AG09319 (cell line): Measurements from ENCODE around the gene EIF2A.
"Not testable (repeated sequence)": the region's sequence is repeated elsewhere in the genome, so short reads cannot be mapped to it uniquely, and the experiment has no call there.

Experiments used
- DNase-seq: peaks from one replicate; pipeline ENCODE4 v3.0.0-alpha.2; 2010; ENCODE audit warnings: low read depth; ENCODE audit errors: extremely low read depth
- TF ChIP-seq, protein P1 (sequence below): IDR thresholded peaks from 2 replicates; pipeline ENCODE4 v1.5.1; 2011; ENCODE audit warnings: low read depth, mild to moderate bottlenecking, inconsistent platforms, low read length, moderate library complexity

The EIF2A gene

DNA sequence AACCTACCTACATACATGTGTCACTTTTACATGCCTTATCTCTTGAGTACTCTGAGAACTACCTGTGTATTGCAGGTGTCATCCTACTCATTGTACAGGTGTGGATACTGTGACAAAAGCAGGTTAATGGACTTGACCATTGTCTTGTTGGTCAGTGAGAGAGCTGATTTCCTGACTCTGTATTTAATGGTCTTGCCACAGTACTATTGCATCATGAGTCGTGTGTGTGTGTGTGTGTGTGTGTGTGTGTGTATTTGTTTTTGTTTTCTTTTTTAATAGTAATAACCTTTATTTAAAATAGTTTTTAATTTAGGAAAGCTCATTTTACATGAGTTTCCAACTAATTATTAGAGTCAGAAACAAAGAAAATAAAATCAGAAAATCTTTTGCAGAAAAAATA, 64.2 kb downstream of the EIF2A start:
- no peak for DNase-seq

DNA sequence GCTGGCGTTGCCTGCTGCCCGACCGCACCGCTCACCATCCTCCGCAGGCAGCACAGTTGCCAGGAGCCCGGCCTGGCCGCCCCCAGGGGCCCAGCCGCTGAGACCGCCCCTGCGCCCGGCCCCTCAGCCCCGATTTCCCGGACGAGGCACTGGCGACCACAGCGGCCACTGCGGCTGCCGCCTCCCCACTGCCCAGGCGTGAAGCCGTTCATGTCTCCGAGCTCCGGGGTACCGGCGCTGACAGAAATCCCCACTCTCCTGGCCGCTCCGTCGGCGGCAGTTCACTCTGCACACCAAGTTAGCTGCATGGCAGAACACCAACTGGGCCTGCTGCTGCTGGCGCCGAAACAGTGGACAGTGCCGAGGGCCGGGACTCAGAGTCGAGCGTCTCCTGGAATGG, 65.1 kb downstream of the EIF2A start:
- TF ChIP-seq, protein P1, sequence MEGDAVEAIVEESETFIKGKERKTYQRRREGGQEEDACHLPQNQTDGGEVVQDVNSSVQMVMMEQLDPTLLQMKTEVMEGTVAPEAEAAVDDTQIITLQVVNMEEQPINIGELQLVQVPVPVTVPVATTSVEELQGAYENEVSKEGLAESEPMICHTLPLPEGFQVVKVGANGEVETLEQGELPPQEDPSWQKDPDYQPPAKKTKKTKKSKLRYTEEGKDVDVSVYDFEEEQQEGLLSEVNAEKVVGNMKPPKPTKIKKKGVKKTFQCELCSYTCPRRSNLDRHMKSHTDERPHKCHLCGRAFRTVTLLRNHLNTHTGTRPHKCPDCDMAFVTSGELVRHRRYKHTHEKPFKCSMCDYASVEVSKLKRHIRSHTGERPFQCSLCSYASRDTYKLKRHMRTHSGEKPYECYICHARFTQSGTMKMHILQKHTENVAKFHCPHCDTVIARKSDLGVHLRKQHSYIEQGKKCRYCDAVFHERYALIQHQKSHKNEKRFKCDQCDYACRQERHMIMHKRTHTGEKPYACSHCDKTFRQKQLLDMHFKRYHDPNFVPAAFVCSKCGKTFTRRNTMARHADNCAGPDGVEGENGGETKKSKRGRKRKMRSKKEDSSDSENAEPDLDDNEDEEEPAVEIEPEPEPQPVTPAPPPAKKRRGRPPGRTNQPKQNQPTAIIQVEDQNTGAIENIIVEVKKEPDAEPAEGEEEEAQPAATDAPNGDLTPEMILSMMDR, result no peak
- no peak for DNase-seq

More for the DNA sequence above, 64.2 kb downstream of the EIF2A start:
- TF ChIP-seq, protein P1, result no peak

DNA sequence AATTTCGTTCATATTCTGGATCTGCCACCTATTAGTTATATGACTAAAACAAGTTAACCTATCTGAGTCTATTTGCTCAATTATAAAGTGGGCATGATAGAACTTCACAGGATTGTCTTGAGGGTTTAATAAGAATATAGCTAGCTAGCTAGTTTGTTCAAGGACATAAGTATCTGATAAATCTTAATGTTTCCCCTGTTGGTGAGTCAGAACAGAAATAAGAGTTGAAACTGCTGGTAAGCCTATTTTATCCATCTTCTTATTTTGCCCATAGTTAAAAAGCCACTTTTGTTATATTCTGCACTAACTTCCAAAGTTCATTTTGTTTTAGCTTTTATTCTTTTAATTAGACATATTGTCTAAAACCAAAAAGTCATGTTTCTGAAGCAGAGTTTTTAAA, 65.9 kb downstream of the EIF2A start:
- DNase-seq, result no peak
- TF ChIP-seq, protein P1, result no peak

DNA sequence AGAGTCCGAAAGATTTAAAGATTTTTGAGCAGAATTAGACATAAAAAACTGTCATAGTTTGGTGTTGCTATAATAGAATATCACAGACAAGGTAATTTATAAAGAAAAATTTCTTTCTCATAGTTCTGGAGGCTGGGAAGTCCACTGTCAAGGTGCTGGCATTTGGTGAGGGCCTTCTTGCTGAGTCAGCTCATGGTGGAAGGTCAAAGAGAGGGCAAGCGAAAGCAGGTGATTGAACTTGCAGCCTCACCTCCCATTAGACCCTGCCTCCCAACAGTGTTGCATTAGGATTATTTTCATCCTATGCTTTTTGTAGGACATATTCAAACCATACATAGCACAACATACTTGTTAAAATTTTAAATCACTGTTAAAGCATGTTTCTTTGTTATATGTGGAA, 66.4 kb downstream of the EIF2A start:
- TF ChIP-seq, protein P1, result no peak
- DNase-seq, result no peak

DNA sequence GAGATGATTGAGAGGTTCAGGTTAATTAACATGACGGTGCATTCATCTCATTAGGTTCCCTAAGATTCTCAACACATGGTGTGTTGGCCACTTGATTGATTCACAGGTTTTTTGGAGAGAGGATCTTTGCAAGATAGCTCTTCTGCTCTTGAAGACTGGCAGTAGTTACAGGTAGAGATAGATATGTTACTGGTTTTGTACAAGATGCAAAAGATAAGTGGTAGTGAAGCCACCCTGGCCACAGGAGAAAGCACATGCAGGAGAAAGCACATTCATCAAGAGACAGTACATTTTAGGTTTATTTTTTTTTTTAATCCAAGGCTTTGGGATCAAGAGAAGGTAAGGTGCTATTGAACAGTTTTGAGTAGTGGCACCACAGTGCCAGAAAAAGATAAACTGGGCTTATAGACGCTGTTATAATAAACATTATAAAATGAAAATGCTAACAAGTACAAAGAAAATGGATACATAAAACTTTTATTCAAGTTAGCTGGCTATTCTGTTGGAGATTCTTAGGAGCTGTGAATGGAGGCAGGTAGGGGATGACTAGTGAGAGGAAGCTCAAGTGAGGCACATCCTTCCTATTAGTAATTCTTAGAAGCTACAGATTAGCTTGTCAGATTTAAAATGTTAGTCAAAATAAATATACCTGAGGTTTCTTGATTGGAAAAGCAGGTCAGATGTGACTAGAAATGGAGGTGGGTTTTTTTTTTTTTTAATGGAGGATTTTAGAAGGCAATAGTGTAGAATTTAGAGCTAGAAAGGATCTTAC, 67.3 kb downstream of the EIF2A start:
- no peak for DNase-seq
- TF ChIP-seq, protein P1, result no peak

DNA sequence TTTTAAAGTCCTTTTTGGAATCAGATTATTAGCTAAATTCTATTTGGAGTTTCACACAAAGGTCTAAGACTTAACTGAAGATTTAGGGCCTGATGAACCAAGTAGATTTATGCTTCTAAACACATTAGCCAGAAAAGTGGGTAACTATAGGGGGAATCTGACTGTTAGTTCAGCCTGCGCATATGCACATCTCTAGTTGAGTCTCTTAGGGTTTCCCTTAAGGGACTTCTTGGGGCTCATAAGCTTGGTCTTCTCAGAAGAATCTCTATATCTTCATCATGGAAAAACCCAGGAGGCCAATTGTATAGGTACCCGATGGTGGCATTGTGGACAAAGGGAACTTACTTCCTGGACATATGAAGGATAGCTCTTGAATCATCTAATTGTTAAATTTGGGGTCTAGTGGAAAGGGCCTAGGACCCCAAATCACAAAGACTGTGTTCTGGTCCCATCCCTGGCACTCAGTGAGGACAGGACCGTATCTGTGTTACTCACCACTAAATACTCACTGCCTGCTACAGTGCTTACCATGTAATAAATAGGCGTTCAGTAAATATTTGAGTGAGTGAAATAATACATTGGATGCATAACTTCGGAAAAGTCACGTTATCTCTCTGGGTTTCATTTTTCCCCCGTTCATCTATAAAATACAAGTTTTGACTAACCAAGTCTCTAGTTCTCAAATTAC, 73.6 kb downstream of the EIF2A start:
- TF ChIP-seq, protein P1, result no peak
- DNase-seq, result no peak

DNA sequence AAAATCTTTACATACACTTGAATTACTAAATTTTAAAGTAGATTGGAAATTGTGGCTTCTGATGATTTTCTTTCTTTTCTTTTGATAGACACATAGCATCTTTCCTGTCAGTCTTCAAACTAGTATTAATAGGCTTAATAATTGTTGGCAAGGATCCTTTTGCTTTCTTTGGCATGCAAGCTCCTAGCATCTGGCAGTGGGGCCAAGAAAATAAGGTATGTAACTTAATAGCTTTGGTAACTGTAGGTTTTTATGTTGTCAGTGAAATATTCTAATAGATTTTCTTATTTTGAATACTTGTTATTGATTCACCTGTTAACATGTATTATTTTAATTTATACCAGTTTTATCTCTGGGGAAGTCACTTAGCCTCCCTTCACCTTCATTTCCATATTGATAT, 76.4 kb downstream of the EIF2A start:
- DNase-seq, result not testable (repeated sequence)
